HFF-Myc (cell line): ENCODE measurements around the gene ARHGEF38.
"Not testable (repeated sequence)": the region's sequence is repeated elsewhere in the genome, so short reads cannot be mapped to it uniquely, and the experiment has no call there.

ENCODE experiments used
- DNase-seq: peaks from one replicate; pipeline ENCODE4 v3.0.0-alpha.2; 2011; ENCODE audit warnings: low read depth; ENCODE audit errors: extremely low read depth
- H3K4me3 ChIP-seq: replicated peaks from 2 replicates; pipeline ENCODE4 v1.5.1; 2011; ENCODE audit warnings: low read depth, mild to moderate bottlenecking, control low read depth, low read length
- CTCF ChIP-seq: IDR thresholded peaks from 2 replicates; pipeline ENCODE4 v1.5.1; 2012; ENCODE audit warnings: mild to moderate bottlenecking, low read depth, low read length, control low read depth; ENCODE audit errors: missing control alignments

Gene ARHGEF38

GRCh38 chr4:105599932-105600655 lies 47.7 kb downstream of the ARHGEF38 start:
- H3K4me3 ChIP-seq = no peak overlapping the region
- DNase-seq = no peak
- TF ChIP-seq CTCF = no peak

- H3K4me3 ChIP-seq = no peak overlapping the region
- DNase-seq = no peak
- TF ChIP-seq CTCF = no peak
Measured at GRCh38 chr4:105600951-105601350, 48.5 kb downstream of the ARHGEF38 start.

- no peak overlapping the region for H3K4me3 ChIP-seq
- no peak for TF ChIP-seq CTCF
- DNase-seq = no peak
Measured at GRCh38 chr4:105601406-105601805, 49.0 kb downstream of the ARHGEF38 start.

GRCh38 chr4:105603158-105603557 lies 50.7 kb downstream of the ARHGEF38 start:
- TF ChIP-seq CTCF = no peak
- no peak for DNase-seq

GRCh38 chr4:105605493-105605892 lies 53.1 kb downstream of the ARHGEF38 start:
- no peak for DNase-seq
- no peak overlapping the region for H3K4me3 ChIP-seq
- no peak for TF ChIP-seq CTCF

More at GRCh38 chr4:105603158-105603557, 50.7 kb downstream of the ARHGEF38 start:
- no peak overlapping the region for H3K4me3 ChIP-seq

- DNase-seq = no peak
- no peak for TF ChIP-seq CTCF
- H3K4me3 ChIP-seq = no peak overlapping the region
Measured at GRCh38 chr4:105607876-105608275, 55.5 kb downstream of the ARHGEF38 start.

GRCh38 chr4:105609819-105610218 lies 57.4 kb downstream of the ARHGEF38 start:
- DNase-seq, H3K4me3 ChIP-seq: not testable (repeated sequence)
